ENCODE measurements around the gene DTD2.

The DTD2 gene

DNA sequence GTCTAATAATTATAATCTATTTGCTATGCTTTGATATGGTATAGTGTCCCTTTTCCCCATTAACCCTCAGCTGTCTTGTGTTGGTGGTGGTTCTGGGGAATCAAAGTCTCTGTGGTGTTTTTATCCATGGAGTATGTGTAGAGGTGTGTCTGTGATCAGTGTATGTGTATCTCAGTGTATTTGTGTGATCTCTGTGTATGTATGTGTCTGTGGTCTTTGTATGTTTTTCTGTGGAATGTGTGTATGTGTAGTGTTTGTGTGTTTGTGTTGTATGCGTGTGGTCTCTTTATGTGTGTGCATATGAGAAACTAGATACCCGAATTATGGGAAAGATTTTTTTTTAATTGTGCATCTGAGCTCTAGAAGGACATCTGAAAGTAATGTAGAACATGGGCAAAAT, 29.5 kb upstream of the DTD2 start:
- no peak for DNase-seq (ENCODE audit: low read depth)
- H3K4me3 ChIP-seq (ENCODE audit: low read length), result no peak overlapping the region
- no peak for TF ChIP-seq CTCF (conservative IDR thresholded peaks at IDR 0.05; ENCODE audit: low read depth, low read length)

DNA sequence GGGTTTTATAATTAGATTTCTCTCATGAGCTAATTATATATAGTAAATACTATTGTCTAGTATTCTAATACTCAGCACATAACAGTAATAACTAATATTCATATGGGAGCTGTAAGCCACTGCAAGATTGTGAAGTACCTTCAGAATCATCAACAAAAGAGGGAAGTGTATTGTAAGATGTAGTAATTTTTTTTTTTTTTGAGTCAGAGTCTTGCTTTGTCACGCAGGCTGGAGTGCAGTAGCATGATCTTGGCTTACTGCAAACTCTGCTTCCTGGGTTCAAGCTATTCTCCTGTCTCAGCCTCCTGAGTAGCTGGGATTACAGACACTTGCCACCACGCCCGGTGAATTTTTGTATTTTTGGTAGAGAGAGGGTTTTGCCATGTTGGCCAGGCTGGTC, 27.4 kb upstream of the DTD2 start:
- no peak for TF ChIP-seq CTCF (conservative IDR thresholded peaks at IDR 0.05; ENCODE audit: low read depth, low read length)

DNA sequence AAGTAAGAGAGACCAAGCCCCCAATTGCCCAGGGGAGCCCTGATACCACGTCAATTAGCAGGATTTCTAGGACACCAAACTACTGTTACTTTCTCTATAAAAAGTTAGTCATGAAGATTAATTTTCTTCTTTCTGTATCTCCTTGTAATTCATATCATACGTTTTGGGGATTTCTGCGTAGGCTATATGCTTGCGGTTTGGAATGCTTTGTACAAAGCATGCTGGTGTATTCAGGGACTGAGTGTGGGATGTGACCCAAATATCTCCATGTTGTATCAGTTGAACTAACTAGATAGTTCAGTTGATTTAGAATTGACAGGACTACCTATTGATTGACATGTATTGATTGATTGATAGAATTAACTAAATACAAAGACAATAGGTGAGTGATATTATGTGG, 22.9 kb upstream of the DTD2 start:
- TF ChIP-seq CTCF (conservative IDR thresholded peaks at IDR 0.05; ENCODE audit: low read depth, low read length), result no peak
- H3K4me3 ChIP-seq (ENCODE audit: low read length), result no peak overlapping the region
- DNase-seq (ENCODE audit: low read depth), result no peak

More for the DNA sequence above, 27.4 kb upstream of the DTD2 start:
- DNase-seq (ENCODE audit: low read depth), result no peak
- H3K4me3 ChIP-seq (ENCODE audit: low read length), result no peak overlapping the region

DNA sequence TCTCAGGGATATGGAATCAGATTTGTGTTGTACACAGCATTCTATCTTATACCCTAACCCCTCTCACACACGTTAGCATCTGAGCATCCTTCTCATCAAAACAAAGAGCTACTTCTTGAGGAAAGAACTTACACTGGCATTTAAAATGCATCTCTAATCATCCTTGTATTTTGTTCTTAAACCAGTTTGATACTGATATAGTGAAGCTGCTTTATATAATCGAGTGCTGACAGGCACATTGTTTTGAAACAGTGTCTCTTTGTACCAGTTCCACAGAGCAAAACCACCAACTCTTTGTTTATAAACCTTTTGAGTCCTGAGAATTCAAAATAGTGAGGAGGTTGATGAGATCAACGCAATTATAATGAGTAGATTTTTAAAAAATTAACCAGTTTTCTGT, 21.7 kb upstream of the DTD2 start:
- no peak overlapping the region for H3K4me3 ChIP-seq (ENCODE audit: low read length)
- TF ChIP-seq CTCF (conservative IDR thresholded peaks at IDR 0.05; ENCODE audit: low read depth, low read length), result no peak
- DNase-seq (ENCODE audit: low read depth), result no peak

GRCh38 chr14:31477248-31477647, 19.9 kb upstream of the DTD2 start:
- DNase-seq (ENCODE audit: low read depth), result no peak
- H3K4me3 ChIP-seq (ENCODE audit: low read length), result no peak overlapping the region
- no peak for TF ChIP-seq CTCF (conservative IDR thresholded peaks at IDR 0.05; ENCODE audit: low read depth, low read length)

- no peak for TF ChIP-seq CTCF (conservative IDR thresholded peaks at IDR 0.05; ENCODE audit: low read depth, low read length)
- H3K4me3 ChIP-seq (ENCODE audit: low read length), result no peak overlapping the region
- no peak for DNase-seq (ENCODE audit: low read depth)
Observed at GRCh38 chr14:31476131-31476866, 19.0 kb upstream of the DTD2 start.

DNA sequence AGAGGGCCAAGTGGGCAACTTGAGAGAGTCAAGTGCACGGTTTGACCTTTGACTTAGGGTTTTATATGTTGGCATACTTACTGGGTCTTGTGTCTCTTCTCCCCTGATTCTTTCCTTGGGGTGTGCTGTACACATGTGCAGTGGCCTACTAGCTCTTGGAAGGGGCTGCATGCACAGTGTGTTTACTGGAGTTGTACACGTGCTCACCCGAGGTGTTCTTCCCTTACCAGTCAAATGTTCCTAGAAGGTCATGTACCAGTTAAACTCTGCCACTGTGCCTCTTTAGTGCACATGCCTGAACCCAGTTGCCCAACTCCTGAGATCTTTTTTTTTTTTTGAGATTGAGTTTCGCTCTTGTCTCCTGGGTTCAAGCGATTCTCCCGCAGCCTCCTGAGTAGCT, 9.2 kb upstream of the DTD2 start:
- no peak for DNase-seq (ENCODE audit: low read depth)
- no peak for TF ChIP-seq CTCF (conservative IDR thresholded peaks at IDR 0.05; ENCODE audit: low read depth, low read length)
- H3K4me3 ChIP-seq (ENCODE audit: low read length), result no peak overlapping the region
